SK-N-SH (cell line): ENCODE data around the gene GRM1. TPM values are rescaled to one million over a fixed set of nuclear protein-coding genes. Genes with fewer than 3 reads are reported as not detected.

Experiments used
- CTCF ChIA-PET: fragments of 300-600, 350-600 bp; formaldehyde crosslinking; extraction: SDS; loops from one replicate; lab custom pipeline; 2021; lab: Yijun Ruan, JAX
- POLR2A ChIA-PET: fragments of 350-600 bp; sonication (Branson Sonifier 250); formaldehyde crosslinking; extraction: SDS; loops from one replicate; lab custom pipeline; 2020; ENCODE audit warnings: antibody characterized with exemption, inconsistent platforms; lab: Yijun Ruan, JAX
- DNase-seq: peaks from one replicate; pipeline ENCODE4 v3.0.0; 2012
- H2AFZ ChIP-seq: fragments of 200-600 bp; sonication (generic); 2 replicates; pipeline ENCODE4 v1.8.1; 2016; ENCODE audit warnings: antibody characterized with exemption, mild to moderate bottlenecking, low read depth
- H3F3A ChIP-seq: fragments of 200-600 bp; sonication (generic); replicated peaks from 2 replicates; pipeline ENCODE3; 2016; ENCODE audit warnings: antibody characterized with exemption, mild to moderate bottlenecking; ENCODE audit not compliant: insufficient read depth
- H3K27ac ChIP-seq, 2 experiments: fragments of 200-500 bp in 1 of 2; fragments of 200-600 bp in 1 of 2; sonication (Bioruptor generic) in 1 of 2; sonication (generic), shearing (Covaris generic) in 1 of 2; 2 replicates each; pipeline versions ENCODE4 v1.5.1 to v1.6.1; 2014 to 2016; ENCODE audit warnings: low read depth in 2 of 2, inconsistent platforms in 1 of 2, low read length in 1 of 2, mild to moderate bottlenecking in 1 of 2, mixed read lengths in 1 of 2
- H3K27me3 ChIP-seq: fragments of 200-600 bp; sonication (generic), shearing (Covaris generic); 2 replicates; pipeline ENCODE4 v1.6.1; 2016; ENCODE audit warnings: mixed run types; ENCODE audit not compliant: insufficient read depth
- H3K36me3 ChIP-seq, 2 experiments: fragments of 200-500 bp in 1 of 2; fragments of 200-600 bp in 1 of 2; sonication (Bioruptor generic) in 1 of 2; sonication (generic) in 1 of 2; replicated peaks in 1 of 2; 2 replicates each; pipeline versions ENCODE3 to v1.5.1; 2014 to 2016; ENCODE audit warnings: low read length in 1 of 2, mild to moderate bottlenecking in 1 of 2; ENCODE audit not compliant: insufficient read depth in 2 of 2, control insufficient read depth in 1 of 2
- H3K4me1 ChIP-seq, 2 experiments: fragments of 200-500 bp in 1 of 2; fragments of 200-600 bp in 1 of 2; sonication (Bioruptor generic) in 1 of 2; sonication (generic), shearing (Covaris generic) in 1 of 2; 2 replicates each; pipeline versions ENCODE4 v1.5.1 to v1.6.1; 2014 to 2016; ENCODE audit warnings: low read depth in 1 of 2, low read length in 1 of 2, mixed run types in 1 of 2; ENCODE audit not compliant: insufficient read depth in 2 of 2, control insufficient read depth in 1 of 2
- H3K4me2 ChIP-seq: fragments of 200-600 bp; sonication (generic), shearing (Covaris generic); 2 replicates; pipeline ENCODE4 v1.6.1; 2017; ENCODE audit warnings: mixed run types
- H3K4me3 ChIP-seq, 2 experiments: fragments of 200-500 bp in 1 of 2; fragments of 200-600 bp in 1 of 2; sonication (Bioruptor generic) in 1 of 2; sonication (generic), shearing (Covaris generic) in 1 of 2; 2 replicates each; pipeline versions ENCODE4 v1.5.1 to v1.8.1; 2014 to 2016; ENCODE audit warnings: low read depth in 2 of 2, inconsistent platforms in 1 of 2, low read length in 1 of 2, mild to moderate bottlenecking in 1 of 2, mixed read lengths in 1 of 2, moderate library complexity in 1 of 2
- H3K79me2 ChIP-seq: fragments of 200-600 bp; sonication (generic); 2 replicates; pipeline ENCODE4 v1.8.1; 2017; ENCODE audit warnings: mild to moderate bottlenecking; ENCODE audit not compliant: insufficient read depth
- H3K9ac ChIP-seq: fragments of 200-600 bp; sonication (generic); 2 replicates; pipeline ENCODE4 v1.6.1; 2017; ENCODE audit warnings: mixed run types
- H3K9me2 ChIP-seq: fragments of 200-600 bp; sonication (generic); 2 replicates; pipeline ENCODE4 v1.6.1; 2017; ENCODE audit warnings: mixed run types
- H3K9me3 ChIP-seq: fragments of 200-600 bp; sonication (generic); 2 replicates; pipeline ENCODE4 v1.6.1; 2017; ENCODE audit warnings: mixed run types, mild to moderate bottlenecking, moderate library complexity
- H4K20me1 ChIP-seq: fragments of 200-600 bp; sonication (generic); 2 replicates; pipeline ENCODE4 v1.6.1; 2017; ENCODE audit warnings: mild to moderate bottlenecking, mixed run types; ENCODE audit not compliant: insufficient read depth
- EZH2phosphoT487 ChIP-seq: fragments of 200-600 bp; sonication (generic); IDR thresholded peaks from 2 replicates; pipeline ENCODE4 v1.6.1; 2017; ENCODE audit warnings: low read depth, mixed run types, mild to moderate bottlenecking, antibody characterized with exemption, moderate library complexity, borderline replicate concordance
- FOSL2 ChIP-seq: IDR thresholded peaks from 2 replicates; pipeline ENCODE4 v1.4.0; 2012; ENCODE audit warnings: low read depth, mild to moderate bottlenecking, moderate library complexity, borderline replicate concordance
- FOXM1 ChIP-seq: IDR thresholded peaks from 2 replicates; pipeline ENCODE4 v1.4.0; 2012; ENCODE audit warnings: low read depth, mild to moderate bottlenecking
- GABPA ChIP-seq: IDR thresholded peaks from 2 replicates; pipeline ENCODE4 v1.4.0; 2012; ENCODE audit warnings: low read depth, mild to moderate bottlenecking
- GATA2 ChIP-seq: sonication (generic); formaldehyde crosslinking; IDR thresholded peaks from 2 replicates; pipeline ENCODE4 v1.5.0; 2020; ENCODE audit warnings: mild to moderate bottlenecking, missing genetic modification reagents
- JUND ChIP-seq: IDR thresholded peaks from 2 replicates; pipeline ENCODE4 v1.4.0; 2012
- MEF2A ChIP-seq: IDR thresholded peaks from 2 replicates; pipeline ENCODE4 v1.4.0; 2012; ENCODE audit warnings: low read depth, borderline replicate concordance
- MXI1 ChIP-seq: IDR thresholded peaks from 2 replicates; pipeline ENCODE4 v1.6.1; 2012; ENCODE audit warnings: mild to moderate bottlenecking, low read depth, low read length, improper control_type of control experiment
- NRF1 ChIP-seq: IDR thresholded peaks from 2 replicates; pipeline ENCODE4 v1.6.1; 2012; ENCODE audit warnings: low read depth, mild to moderate bottlenecking, low read length
- POLR2AphosphoS5 ChIP-seq: IDR thresholded peaks from 2 replicates; pipeline ENCODE4 v1.6.1; 2012; ENCODE audit warnings: low read depth, low read length
- RXRA ChIP-seq: IDR thresholded peaks from 2 replicates; pipeline ENCODE4 v1.4.0; 2012; ENCODE audit warnings: low read depth, mild to moderate bottlenecking, borderline replicate concordance
- SIN3A ChIP-seq: IDR thresholded peaks from 2 replicates; pipeline ENCODE4 v1.6.1; 2012; ENCODE audit warnings: low read depth, mild to moderate bottlenecking, low read length, moderate library complexity, borderline replicate concordance
- SMC3 ChIP-seq: IDR thresholded peaks from 2 replicates; pipeline ENCODE4 v1.6.1; 2012; ENCODE audit warnings: low read depth, low read length, improper control_type of control experiment
- TAF1 ChIP-seq: IDR thresholded peaks from 2 replicates; pipeline ENCODE4 v1.6.1; 2012; ENCODE audit warnings: low read depth, mild to moderate bottlenecking, low read length, moderate library complexity, borderline replicate concordance
- TEAD4 ChIP-seq: IDR thresholded peaks from 2 replicates; pipeline ENCODE4 v1.4.0; 2012; ENCODE audit warnings: mild to moderate bottlenecking, borderline replicate concordance; ENCODE audit not compliant: insufficient read depth
- YY1 ChIP-seq: IDR thresholded peaks from 2 replicates; pipeline ENCODE4 v1.4.0; 2012; ENCODE audit warnings: low read depth, mild to moderate bottlenecking
- WGBS: methylation state at CpG from one replicate; pipeline ENCODE4 v1.1.6; 2017; ENCODE audit warnings: low lambda C conversion rate; 5-methylcytosine and 5-hydroxymethylcytosine counted together
- polyA plus RNA-seq, 3 experiments: library from polyadenylated mRNA; depleted of rRNA; stranded (reverse); fragments of >200 nt; gene quantifications; 2 replicates each; pipeline ENCODE4 v1.2.3, GENCODE V29; 2012
- TF ChIP-seq, protein P1 (sequence below): IDR thresholded peaks from 2 replicates; pipeline ENCODE4 v1.6.1; 2012; ENCODE audit warnings: mild to moderate bottlenecking, low read depth, low read length, moderate library complexity
- TF ChIP-seq, protein P2 (sequence below): IDR thresholded peaks from 2 replicates; pipeline ENCODE4 v1.4.0; 2012; ENCODE audit warnings: low read depth
- TF ChIP-seq, protein P3 (sequence below): fragments of 150-350 bp; IDR thresholded peaks from 2 replicates; pipeline ENCODE4 v1.6.1; 2016; ENCODE audit warnings: mild to moderate bottlenecking, low read depth, low read length
- TF ChIP-seq, protein P4 (sequence below): IDR thresholded peaks from 2 replicates; pipeline ENCODE4 v1.4.0; 2012; ENCODE audit warnings: low read depth, borderline replicate concordance

GRM1 gene
- polyA plus RNA-seq, 1 of the 3 experiments (the other 2 are of a cell fraction) = 0.05 TPM

DNA sequence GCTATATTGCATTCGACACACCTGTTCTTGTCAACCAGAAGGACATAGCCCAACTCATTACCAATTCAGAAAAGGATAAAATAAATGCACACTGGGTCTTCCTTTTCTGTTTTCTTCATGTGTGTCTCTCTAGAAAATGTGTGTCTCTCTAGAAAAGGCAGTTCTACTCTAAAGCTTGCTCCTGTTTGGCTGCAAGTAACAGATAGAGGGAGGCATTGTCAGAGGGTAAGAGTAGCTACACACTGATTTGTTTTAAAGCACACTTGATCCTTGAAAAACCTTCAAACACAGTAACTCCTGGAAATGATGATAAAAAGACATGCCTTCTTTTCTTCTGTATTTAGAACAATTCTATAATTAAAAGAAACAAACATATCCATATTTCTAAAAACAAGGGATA, 21.3 kb downstream of the GRM1 start:
- no peaks in the 10 kb centered on the region for H3K36me3 ChIP-seq
- no peak overlapping the region for H3K4me3 ChIP-seq
- H3K4me2 ChIP-seq = no peak overlapping the region
- H3K9ac ChIP-seq = no peak overlapping the region
- H3K27ac ChIP-seq = no peak overlapping the region
- 0% methylated on average over 1 of the region's 1 CpG for WGBS
- H3K9me2 ChIP-seq = no peaks in the 10 kb centered on the region
- H3K27me3 ChIP-seq = no peaks in the 10 kb centered on the region
- TF ChIP-seq MXI1 = no peak
- no peak for TF ChIP-seq GATA2 (CRISPR knock-in tag)
- TF ChIP-seq RXRA = no peak
- no peak for TF ChIP-seq FOXM1
- TF ChIP-seq JUND = no peak
- no peak for TF ChIP-seq TAF1
- no peak for TF ChIP-seq FOSL2
- TF ChIP-seq EZH2phosphoT487 = no peak
- TF ChIP-seq SMC3 = no peak
- TF ChIP-seq POLR2AphosphoS5 = no peak
- TF ChIP-seq, protein P1, sequence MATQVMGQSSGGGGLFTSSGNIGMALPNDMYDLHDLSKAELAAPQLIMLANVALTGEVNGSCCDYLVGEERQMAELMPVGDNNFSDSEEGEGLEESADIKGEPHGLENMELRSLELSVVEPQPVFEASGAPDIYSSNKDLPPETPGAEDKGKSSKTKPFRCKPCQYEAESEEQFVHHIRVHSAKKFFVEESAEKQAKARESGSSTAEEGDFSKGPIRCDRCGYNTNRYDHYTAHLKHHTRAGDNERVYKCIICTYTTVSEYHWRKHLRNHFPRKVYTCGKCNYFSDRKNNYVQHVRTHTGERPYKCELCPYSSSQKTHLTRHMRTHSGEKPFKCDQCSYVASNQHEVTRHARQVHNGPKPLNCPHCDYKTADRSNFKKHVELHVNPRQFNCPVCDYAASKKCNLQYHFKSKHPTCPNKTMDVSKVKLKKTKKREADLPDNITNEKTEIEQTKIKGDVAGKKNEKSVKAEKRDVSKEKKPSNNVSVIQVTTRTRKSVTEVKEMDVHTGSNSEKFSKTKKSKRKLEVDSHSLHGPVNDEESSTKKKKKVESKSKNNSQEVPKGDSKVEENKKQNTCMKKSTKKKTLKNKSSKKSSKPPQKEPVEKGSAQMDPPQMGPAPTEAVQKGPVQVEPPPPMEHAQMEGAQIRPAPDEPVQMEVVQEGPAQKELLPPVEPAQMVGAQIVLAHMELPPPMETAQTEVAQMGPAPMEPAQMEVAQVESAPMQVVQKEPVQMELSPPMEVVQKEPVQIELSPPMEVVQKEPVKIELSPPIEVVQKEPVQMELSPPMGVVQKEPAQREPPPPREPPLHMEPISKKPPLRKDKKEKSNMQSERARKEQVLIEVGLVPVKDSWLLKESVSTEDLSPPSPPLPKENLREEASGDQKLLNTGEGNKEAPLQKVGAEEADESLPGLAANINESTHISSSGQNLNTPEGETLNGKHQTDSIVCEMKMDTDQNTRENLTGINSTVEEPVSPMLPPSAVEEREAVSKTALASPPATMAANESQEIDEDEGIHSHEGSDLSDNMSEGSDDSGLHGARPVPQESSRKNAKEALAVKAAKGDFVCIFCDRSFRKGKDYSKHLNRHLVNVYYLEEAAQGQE = no peak
- TF ChIP-seq TEAD4 = no peak
- TF ChIP-seq, protein P2, sequence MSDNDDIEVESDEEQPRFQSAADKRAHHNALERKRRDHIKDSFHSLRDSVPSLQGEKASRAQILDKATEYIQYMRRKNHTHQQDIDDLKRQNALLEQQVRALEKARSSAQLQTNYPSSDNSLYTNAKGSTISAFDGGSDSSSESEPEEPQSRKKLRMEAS = no peak
- no peak for TF ChIP-seq SIN3A
- TF ChIP-seq, protein P3, sequence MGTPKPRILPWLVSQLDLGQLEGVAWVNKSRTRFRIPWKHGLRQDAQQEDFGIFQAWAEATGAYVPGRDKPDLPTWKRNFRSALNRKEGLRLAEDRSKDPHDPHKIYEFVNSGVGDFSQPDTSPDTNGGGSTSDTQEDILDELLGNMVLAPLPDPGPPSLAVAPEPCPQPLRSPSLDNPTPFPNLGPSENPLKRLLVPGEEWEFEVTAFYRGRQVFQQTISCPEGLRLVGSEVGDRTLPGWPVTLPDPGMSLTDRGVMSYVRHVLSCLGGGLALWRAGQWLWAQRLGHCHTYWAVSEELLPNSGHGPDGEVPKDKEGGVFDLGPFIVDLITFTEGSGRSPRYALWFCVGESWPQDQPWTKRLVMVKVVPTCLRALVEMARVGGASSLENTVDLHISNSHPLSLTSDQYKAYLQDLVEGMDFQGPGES = no peak
- no peak for TF ChIP-seq GABPA
- no peak for TF ChIP-seq NRF1
- TF ChIP-seq MEF2A = no peak
- no peak for TF ChIP-seq YY1
- TF ChIP-seq, protein P4, sequence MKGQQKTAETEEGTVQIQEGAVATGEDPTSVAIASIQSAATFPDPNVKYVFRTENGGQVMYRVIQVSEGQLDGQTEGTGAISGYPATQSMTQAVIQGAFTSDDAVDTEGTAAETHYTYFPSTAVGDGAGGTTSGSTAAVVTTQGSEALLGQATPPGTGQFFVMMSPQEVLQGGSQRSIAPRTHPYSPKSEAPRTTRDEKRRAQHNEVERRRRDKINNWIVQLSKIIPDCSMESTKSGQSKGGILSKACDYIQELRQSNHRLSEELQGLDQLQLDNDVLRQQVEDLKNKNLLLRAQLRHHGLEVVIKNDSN = no peak
- no peaks in the 10 kb centered on the region for H3K79me2 ChIP-seq
- CTCF ChIA-PET = interaction anchor here (0.7 to 0.8 kb wide), 2 partner anchors 18 to 653 kb away, joined by 3 to 4 read pairs; no protein-coding TSS in a partner anchor
- POLR2A ChIA-PET = interaction anchor here (0.7 kb wide), 1 partner anchor 1532 kb away, joined by 4 read pairs; no protein-coding TSS in a partner anchor
- DNase-seq = no peak
- H3F3A ChIP-seq = no peaks in the 10 kb centered on the region
- H3K9me3 ChIP-seq = no peaks in the 10 kb centered on the region
- H4K20me1 ChIP-seq = no peaks in the 10 kb centered on the region
- H3K4me1 ChIP-seq = no peaks in the 10 kb centered on the region
- no peak overlapping the region for H2AFZ ChIP-seq
